Omental fat pad (tissue), 4 donors: Measurements from ENCODE around the gene METRNL. TPM values are rescaled to one million over a fixed set of nuclear protein-coding genes. Genes with fewer than 3 reads are reported as not detected.

Experiments
- ATAC-seq: fragments of 150-250 bp; one replicate; pipeline ENCODE4 v1.9.1; 2016; ENCODE audit warnings: mild to moderate bottlenecking, moderate library complexity; ENCODE audit not compliant: low FRiP score
- DNase-seq: peaks from one replicate; pipeline ENCODE4 v3.0.0-alpha.2; 2019; ENCODE audit warnings: low spot score
- total RNA-seq, 4 donors: library from RNA; depleted of rRNA; stranded (reverse); fragments of >200 nt; gene quantifications; one replicate each; pipeline ENCODE4 v1.1.0, GENCODE V29; 2016
- TF ChIP-seq, protein P1 (sequence below), 3 donors: fragments of 450-650 bp; IDR thresholded peaks; one replicate each; pipeline ENCODE4 v1.5.1; 2016 to 2017; ENCODE audit warnings: antibody characterized with exemption in 3 of 3, mild to moderate bottlenecking in 3 of 3, moderate library complexity in 2 of 3

Gene METRNL
- total RNA-seq, 4 donors from 2014 or later: 68.4 to 271 (median 99.9) TPM

DNA sequence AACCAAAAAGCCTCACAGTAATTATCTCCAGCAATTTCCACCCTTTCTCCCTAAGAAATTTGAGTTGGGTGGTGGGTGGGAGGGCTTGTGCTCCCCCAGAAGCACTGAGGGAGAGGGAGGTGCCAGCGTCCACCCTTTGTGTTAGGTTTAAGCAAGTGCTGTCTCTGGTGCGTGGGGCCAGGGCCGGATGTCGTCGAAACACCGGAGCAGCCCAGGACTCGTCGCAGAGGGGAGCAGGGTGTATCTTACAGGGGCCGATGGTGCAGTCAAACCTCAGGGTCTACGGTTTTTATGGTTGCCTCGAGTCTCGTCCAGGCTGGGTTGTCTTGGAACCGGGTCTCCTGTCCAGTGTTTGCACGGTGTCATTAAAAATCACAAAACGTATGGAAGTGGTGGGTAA is 35.3 kb downstream of the METRNL start:
- TF ChIP-seq, protein P1, sequence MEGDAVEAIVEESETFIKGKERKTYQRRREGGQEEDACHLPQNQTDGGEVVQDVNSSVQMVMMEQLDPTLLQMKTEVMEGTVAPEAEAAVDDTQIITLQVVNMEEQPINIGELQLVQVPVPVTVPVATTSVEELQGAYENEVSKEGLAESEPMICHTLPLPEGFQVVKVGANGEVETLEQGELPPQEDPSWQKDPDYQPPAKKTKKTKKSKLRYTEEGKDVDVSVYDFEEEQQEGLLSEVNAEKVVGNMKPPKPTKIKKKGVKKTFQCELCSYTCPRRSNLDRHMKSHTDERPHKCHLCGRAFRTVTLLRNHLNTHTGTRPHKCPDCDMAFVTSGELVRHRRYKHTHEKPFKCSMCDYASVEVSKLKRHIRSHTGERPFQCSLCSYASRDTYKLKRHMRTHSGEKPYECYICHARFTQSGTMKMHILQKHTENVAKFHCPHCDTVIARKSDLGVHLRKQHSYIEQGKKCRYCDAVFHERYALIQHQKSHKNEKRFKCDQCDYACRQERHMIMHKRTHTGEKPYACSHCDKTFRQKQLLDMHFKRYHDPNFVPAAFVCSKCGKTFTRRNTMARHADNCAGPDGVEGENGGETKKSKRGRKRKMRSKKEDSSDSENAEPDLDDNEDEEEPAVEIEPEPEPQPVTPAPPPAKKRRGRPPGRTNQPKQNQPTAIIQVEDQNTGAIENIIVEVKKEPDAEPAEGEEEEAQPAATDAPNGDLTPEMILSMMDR (IDR thresholded peaks at IDR 0.05): no peak
- DNase-seq: no peak

DNA sequence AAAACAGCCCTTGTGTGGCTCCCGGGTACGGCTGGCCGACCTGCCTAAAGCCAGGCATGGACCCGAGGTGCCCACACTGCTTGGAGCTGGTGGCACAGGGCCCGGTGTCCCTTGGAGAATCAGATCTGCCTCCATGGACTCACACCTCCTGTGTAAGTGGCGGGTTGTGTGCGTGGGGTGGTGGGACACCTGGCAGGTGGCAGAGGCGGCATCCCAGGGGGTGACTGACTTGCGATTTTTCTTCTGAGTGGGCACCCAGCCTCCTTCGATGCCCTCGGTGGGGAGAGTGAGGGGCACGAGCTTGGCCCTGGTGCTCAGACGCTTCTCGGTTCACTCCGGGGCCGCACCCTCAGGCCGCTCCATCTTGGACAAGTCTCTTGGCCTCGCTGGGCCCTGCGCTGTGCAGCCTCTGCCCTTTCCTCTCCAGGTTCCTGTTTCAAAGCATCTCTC is 35.8 kb downstream of the METRNL start:
- TF ChIP-seq, protein P1 (IDR thresholded peaks at IDR 0.05): no peak
- DNase-seq: no peak
- ATAC-seq: no peak

More for the DNA sequence above, 35.3 kb downstream of the METRNL start:
- no peak for ATAC-seq

DNA sequence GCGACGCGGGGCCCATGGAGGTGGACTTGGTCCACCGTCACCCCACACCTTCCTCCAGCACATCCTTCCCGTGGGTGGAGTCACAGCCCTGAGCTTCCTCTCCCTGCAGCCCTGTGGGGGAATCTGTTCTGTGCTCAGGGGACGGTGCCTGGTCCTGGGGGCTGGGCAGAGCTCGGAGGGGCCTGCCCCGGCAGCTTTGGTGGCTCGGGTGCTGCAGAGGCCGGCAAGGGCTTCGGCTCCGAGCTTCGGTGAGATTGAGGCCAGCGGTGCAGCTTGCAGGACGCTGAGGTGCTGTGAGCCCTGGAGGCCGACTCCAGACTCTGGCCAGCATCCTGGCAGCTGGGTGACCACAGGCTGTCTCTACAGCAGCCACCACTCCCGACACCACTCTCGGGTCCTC is 36.4 kb downstream of the METRNL start:
- TF ChIP-seq, protein P1 (IDR thresholded peaks at IDR 0.05): no peak
- no peak for DNase-seq
- no peak for ATAC-seq

DNA sequence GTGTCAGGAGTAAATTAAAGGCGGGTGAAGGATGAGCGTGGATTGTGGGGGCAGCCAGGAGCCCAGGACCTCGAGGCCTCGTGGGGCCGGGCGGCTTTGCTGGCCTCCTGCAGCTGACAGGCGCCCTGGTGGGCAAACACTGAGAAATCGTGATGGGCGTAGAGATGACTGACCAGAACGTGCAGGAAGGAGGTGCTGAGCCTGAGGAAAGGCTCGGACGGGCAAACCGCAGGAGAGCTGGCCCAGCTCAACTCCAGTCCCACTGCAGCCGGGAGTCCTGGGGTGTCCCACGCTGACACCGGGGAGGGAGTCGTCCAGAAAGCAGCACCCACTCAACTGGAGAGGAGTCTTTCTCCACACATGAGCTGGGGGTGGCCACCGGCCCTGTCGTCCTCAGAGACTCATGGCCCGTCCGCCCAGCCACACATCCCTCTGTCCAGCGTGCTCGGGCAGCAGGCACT is 36.9 kb downstream of the METRNL start:
- no peak for DNase-seq
- no peak for ATAC-seq

DNA sequence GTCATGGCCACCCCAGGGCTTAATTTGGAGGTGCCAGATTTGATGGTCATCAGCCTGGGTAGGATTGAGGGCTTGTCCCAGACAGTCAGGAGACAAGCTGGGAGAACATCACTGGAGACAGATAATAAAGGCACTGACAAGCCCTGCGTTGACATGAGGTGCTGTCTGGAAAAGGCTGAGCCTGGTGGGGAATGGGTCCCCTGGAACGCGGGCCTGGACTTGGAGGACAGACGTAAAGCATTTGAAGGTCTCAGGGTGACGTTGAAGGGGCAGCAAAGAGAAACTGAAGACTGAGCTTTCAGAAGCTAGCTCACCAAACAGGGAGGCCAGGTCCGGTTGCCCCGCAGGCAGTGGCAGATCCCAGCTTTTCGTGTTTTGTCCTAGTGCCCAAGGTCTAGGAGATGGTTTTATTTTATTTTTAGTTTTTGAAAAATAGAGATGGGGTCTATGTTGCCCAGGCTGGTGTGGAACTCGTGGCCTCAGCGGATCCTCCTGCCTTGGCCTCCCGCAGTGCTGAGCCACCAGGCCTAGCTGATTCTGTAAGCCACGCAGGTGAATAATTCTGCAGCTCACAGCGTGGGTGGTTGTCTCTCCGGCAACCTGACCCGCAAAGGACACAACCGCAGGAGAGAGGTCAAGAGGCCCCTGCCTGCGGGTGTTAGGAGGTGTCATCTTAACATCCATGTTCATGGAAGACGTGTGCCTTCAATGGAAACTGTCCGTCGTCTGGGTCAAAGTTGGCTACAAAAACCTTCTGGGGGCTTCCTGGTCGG is 37.6 kb downstream of the METRNL start:
- TF ChIP-seq, protein P1 (IDR thresholded peaks at IDR 0.05): no peak
- no peak for DNase-seq
- ATAC-seq: no peak

More for the DNA sequence above, 36.9 kb downstream of the METRNL start:
- TF ChIP-seq, protein P1 (IDR thresholded peaks at IDR 0.05): no peak

DNA sequence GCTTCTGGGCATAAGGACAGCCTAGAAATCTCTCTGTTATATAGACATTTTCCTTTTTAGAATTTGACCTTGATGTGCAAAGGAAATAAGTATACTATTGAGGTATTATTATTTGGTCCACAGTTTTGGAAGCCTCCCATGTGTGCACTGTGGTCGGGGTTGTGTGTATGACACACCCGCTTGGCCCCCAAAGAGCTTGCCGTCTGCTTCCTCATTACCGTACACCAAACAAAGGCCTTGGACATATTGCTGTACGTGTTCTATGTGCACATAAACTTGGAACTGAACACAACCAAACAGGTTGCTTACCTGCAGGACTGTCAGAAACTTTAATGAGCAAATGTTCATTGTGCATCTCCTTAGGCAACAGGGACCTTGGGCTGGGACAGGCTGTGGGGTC is 38.2 kb downstream of the METRNL start:
- TF ChIP-seq, protein P1 (IDR thresholded peaks at IDR 0.05): no peak
- ATAC-seq (no peak), DNase-seq (no peak)
